H1 (cell line): Measurements from ENCODE around the gene KRTAP4-9. TPM values are rescaled to one million over a fixed set of nuclear protein-coding genes. Genes with fewer than 3 reads are reported as not detected.

Experiments used
- CTCF ChIA-PET: fragments of 300-600 bp; sonication (Branson Sonifier 250); formaldehyde crosslinking; loops from one replicate; lab custom pipeline; 2021; ENCODE audit not compliant: partially characterized antibody; lab: Charles Lee
- POLR2A ChIA-PET: fragments of 300-600 bp; sonication (Branson Sonifier 250); formaldehyde crosslinking; loops from one replicate; lab custom pipeline; 2021; ENCODE audit warnings: inconsistent platforms; ENCODE audit not compliant: partially characterized antibody; lab: Charles Lee
- DNase-seq, 2 experiments: peaks; one replicate each; pipeline versions ENCODE4 v3.0.0 to v3.0.0-alpha.2; 2010 to 2022; ENCODE audit warnings: low spot score in 2 of 2, low read depth in 1 of 2, mixed read lengths in 1 of 2
- FAIRE-seq: peaks from 2 replicates; lab custom pipeline; 2011; peaks lifted over from hg19 to GRCh38; lab: Jason Lieb, UNC
- H2AFZ ChIP-seq: 2 replicates; pipeline ENCODE4 v1.8.1; 2012; ENCODE audit warnings: low read length, inconsistent platforms
- H2AK5ac ChIP-seq: 2 replicates; pipeline ENCODE4 v1.6.1; 2013; ENCODE audit warnings: low read depth, low read length
- H2BK120ac ChIP-seq: replicated peaks from 2 replicates; pipeline ENCODE3; 2013; ENCODE audit warnings: low read depth, low read length, inconsistent platforms
- H2BK12ac ChIP-seq: 2 replicates; pipeline ENCODE4 v1.6.1; 2013; ENCODE audit warnings: low read depth, low read length
- H2BK15ac ChIP-seq: 2 replicates; pipeline ENCODE4 v1.6.1; 2013; ENCODE audit warnings: low read length
- H2BK20ac ChIP-seq: 2 replicates; pipeline ENCODE4 v1.6.1; 2013; ENCODE audit warnings: low read length
- H2BK5ac ChIP-seq: 2 replicates; pipeline ENCODE4 v1.6.1; 2013; ENCODE audit warnings: low read depth, low read length
- H3K14ac ChIP-seq: 2 replicates; pipeline ENCODE4 v1.6.1; 2013; ENCODE audit warnings: inconsistent platforms; ENCODE audit not compliant: insufficient read length
- H3K18ac ChIP-seq: 2 replicates; pipeline ENCODE4 v1.6.1; 2013; ENCODE audit warnings: low read length; ENCODE audit errors: extremely low read depth
- H3K23ac ChIP-seq: 2 replicates; pipeline ENCODE4 v1.6.1; 2013; ENCODE audit warnings: inconsistent platforms; ENCODE audit not compliant: insufficient read length
- H3K23me2 ChIP-seq: 2 replicates; pipeline ENCODE4 v1.6.1; 2013; ENCODE audit warnings: low read depth, low read length
- H3K27ac ChIP-seq: 2 replicates; pipeline ENCODE4 v1.6.1; 2011; ENCODE audit warnings: low read depth, low read length, inconsistent platforms
- H3K27me3 ChIP-seq, 4 experiments: replicated peaks in 1 of 4; 1 replicate in 1 of 4; 2 replicates in 3 of 4; pipeline versions ENCODE4 v1.6.1 to v1.8.1; 2011 to 2013; ENCODE audit warnings: low read length in 3 of 4, mild to moderate bottlenecking in 3 of 4, inconsistent platforms in 2 of 4, mixed read lengths in 2 of 4, moderate library complexity in 1 of 4; ENCODE audit not compliant: control insufficient read depth in 3 of 4, insufficient read depth in 3 of 4; ENCODE audit errors: extremely low read depth in 1 of 4
- H3K36me3 ChIP-seq, 4 experiments: 2 replicates each; pipeline versions ENCODE4 v1.6.1 to v1.8.1; 2011 to 2013; ENCODE audit warnings: mild to moderate bottlenecking in 4 of 4, low read length in 3 of 4, moderate library complexity in 2 of 4, control low read depth in 1 of 4, inconsistent platforms in 1 of 4; ENCODE audit not compliant: insufficient read depth in 4 of 4, control insufficient read depth in 2 of 4
- H3K4ac ChIP-seq: replicated peaks from 2 replicates; pipeline ENCODE3; 2013; ENCODE audit warnings: low read length, low read depth, mixed read lengths, inconsistent platforms; ENCODE audit not compliant: insufficient read length
- H3K4me1 ChIP-seq, 4 experiments: replicated peaks in 1 of 4; 1 replicate in 1 of 4; 2 replicates in 3 of 4; pipeline versions ENCODE4 v1.6.1 to v1.8.1; 2011 to 2013; ENCODE audit warnings: low read length in 3 of 4, inconsistent platforms in 2 of 4, mixed read lengths in 1 of 4; ENCODE audit not compliant: insufficient read depth in 4 of 4, control insufficient read depth in 3 of 4
- H3K4me2 ChIP-seq, 2 experiments: 2 replicates each; pipeline versions ENCODE4 v1.6.1 to v1.8.1; 2011 to 2013; ENCODE audit warnings: low read depth in 2 of 2, low read length in 2 of 2, control low read depth in 1 of 2, inconsistent platforms in 1 of 2, mild to moderate bottlenecking in 1 of 2; ENCODE audit not compliant: insufficient read depth in 1 of 2
- H3K4me3 ChIP-seq, 4 experiments: fragments of 200-600, 300-600 bp in 1 of 4; sonication (generic), shearing (Covaris generic), sonication (Bioruptor Twin) in 1 of 4; 2 replicates each; pipeline versions ENCODE4 v1.5.1 to v1.8.1; 2011 to 2016; ENCODE audit warnings: low read length in 4 of 4, low read depth in 3 of 4, control low read depth in 2 of 4, inconsistent platforms in 2 of 4, mild to moderate bottlenecking in 2 of 4, mixed read lengths in 1 of 4, moderate library complexity in 1 of 4; ENCODE audit not compliant: insufficient read depth in 2 of 4; ENCODE audit errors: extremely low read depth in 1 of 4
- H3K56ac ChIP-seq: replicated peaks from 2 replicates; pipeline ENCODE3; 2013; ENCODE audit warnings: low read depth, mild to moderate bottlenecking, mixed read lengths, low read length, inconsistent platforms; ENCODE audit not compliant: insufficient read length
- H3K79me1 ChIP-seq: 2 replicates; pipeline ENCODE4 v1.6.1; 2013; ENCODE audit warnings: low read depth, low read length, control low read depth
- H3K79me2 ChIP-seq, 2 experiments: 2 replicates each; pipeline versions ENCODE4 v1.6.1 to v1.8.1; 2012 to 2013; ENCODE audit warnings: low read length in 2 of 2, mild to moderate bottlenecking in 2 of 2, inconsistent platforms in 1 of 2; ENCODE audit not compliant: insufficient read depth in 2 of 2, control insufficient read depth in 1 of 2
- H3K9ac ChIP-seq, 4 experiments: replicated peaks in 1 of 4; 1 replicate in 1 of 4; 2 replicates in 3 of 4; pipeline versions ENCODE4 v1.6.1 to v1.8.1; 2011 to 2013; ENCODE audit warnings: low read depth in 3 of 4, low read length in 3 of 4, control low read depth in 2 of 4, mild to moderate bottlenecking in 2 of 4, moderate library complexity in 2 of 4, inconsistent platforms in 1 of 4; ENCODE audit errors: extremely low read depth in 1 of 4
- H3K9me3 ChIP-seq, 2 experiments: 2 replicates each; pipeline versions ENCODE4 v1.6.1 to v1.8.1; 2012 to 2013; ENCODE audit warnings: mild to moderate bottlenecking in 2 of 2, moderate library complexity in 2 of 2, control low read depth in 1 of 2, inconsistent platforms in 1 of 2, low read depth in 1 of 2, low read length in 1 of 2, mixed read lengths in 1 of 2; ENCODE audit not compliant: insufficient read depth in 2 of 2
- H4K20me1 ChIP-seq, 2 experiments: replicated peaks in 1 of 2; 2 replicates each; pipeline versions ENCODE3 to v1.8.1; 2011 to 2013; ENCODE audit warnings: inconsistent platforms in 2 of 2, low read length in 2 of 2, mild to moderate bottlenecking in 1 of 2; ENCODE audit not compliant: insufficient read depth in 2 of 2, control insufficient read depth in 1 of 2
- H4K5ac ChIP-seq: 2 replicates; pipeline ENCODE4 v1.6.1; 2013; ENCODE audit warnings: low read length, low read depth, mixed read lengths, inconsistent platforms; ENCODE audit not compliant: insufficient read length
- H4K8ac ChIP-seq: 2 replicates; pipeline ENCODE4 v1.8.0; 2013; ENCODE audit warnings: mild to moderate bottlenecking, moderate library complexity, low read length, inconsistent platforms; ENCODE audit not compliant: insufficient read depth; ENCODE audit errors: extremely low read depth
- H4K91ac ChIP-seq: replicated peaks from 2 replicates; pipeline ENCODE3; 2013; ENCODE audit warnings: low read length, mixed read lengths, inconsistent platforms; ENCODE audit not compliant: insufficient read length
- CTBP2 ChIP-seq: IDR thresholded peaks from 2 replicates; pipeline ENCODE4 v1.7.0; 2011; ENCODE audit warnings: borderline replicate concordance, mild to moderate bottlenecking, moderate library complexity, mixed read lengths, low read length; ENCODE audit not compliant: insufficient read depth, insufficient read length
- EZH2 ChIP-seq: fragments of 200-600 bp; sonication (generic); IDR thresholded peaks from 2 replicates; pipeline ENCODE4 v1.7.1; 2012; ENCODE audit warnings: low read depth, mild to moderate bottlenecking, moderate library complexity, low read length, inconsistent platforms; ENCODE audit not compliant: severe bottlenecking
- GTF2F1 ChIP-seq: IDR thresholded peaks from 2 replicates; pipeline ENCODE4 v1.6.1; 2012; ENCODE audit warnings: low read depth, low read length, improper control_type of control experiment, borderline replicate concordance
- JUN ChIP-seq: IDR thresholded peaks from 2 replicates; pipeline ENCODE4 v1.6.1; 2011; ENCODE audit warnings: low read depth, mild to moderate bottlenecking, improper control_type of control experiment, low read length
- JUND ChIP-seq: IDR thresholded peaks from 2 replicates; pipeline ENCODE4 v1.6.1; 2011; ENCODE audit warnings: mild to moderate bottlenecking, improper control_type of control experiment, low read length
- NANOG ChIP-seq: IDR thresholded peaks from 2 replicates; pipeline ENCODE4 v1.6.1; 2011; ENCODE audit warnings: low read length, low read depth, mild to moderate bottlenecking, inconsistent platforms; ENCODE audit not compliant: insufficient read depth, poor library complexity, severe bottlenecking
- RAD21 ChIP-seq, 2 experiments: IDR thresholded peaks in 1 of 2; conservative IDR thresholded peaks in 1 of 2; 2 replicates each; pipeline ENCODE4 v1.6.1; 2011; ENCODE audit warnings: low read depth in 2 of 2, low read length in 2 of 2, improper control_type of control experiment in 1 of 2, inconsistent platforms in 1 of 2, mild to moderate bottlenecking in 1 of 2, moderate library complexity in 1 of 2
- RNF2 ChIP-seq: fragments of 200-900, 300-1000 bp; sonication (generic); IDR thresholded peaks from 2 replicates; pipeline ENCODE4 v1.7.1; 2016; ENCODE audit warnings: borderline replicate concordance, low read depth, mild to moderate bottlenecking, antibody characterized with exemption, low read length; ENCODE audit not compliant: poor library complexity, severe bottlenecking; ENCODE audit errors: missing control alignments
- SIN3A ChIP-seq, 2 experiments: IDR thresholded peaks in 1 of 2; conservative IDR thresholded peaks in 1 of 2; 2 replicates each; pipeline ENCODE4 v1.6.1; 2011 to 2012; ENCODE audit warnings: low read length in 2 of 2, improper control_type of control experiment in 1 of 2, low read depth in 1 of 2, mild to moderate bottlenecking in 1 of 2
- SIX5 ChIP-seq: IDR thresholded peaks from 2 replicates; pipeline ENCODE4 v1.6.1; 2011; ENCODE audit warnings: mild to moderate bottlenecking, low read depth, low read length
- SP1 ChIP-seq: IDR thresholded peaks from 2 replicates; pipeline ENCODE4 v1.6.1; 2011; ENCODE audit warnings: low read depth, low read length
- SP2 ChIP-seq: IDR thresholded peaks from 2 replicates; pipeline ENCODE4 v1.6.1; 2012; ENCODE audit warnings: mild to moderate bottlenecking, low read length, inconsistent platforms
- TBP ChIP-seq: IDR thresholded peaks from 2 replicates; pipeline ENCODE4 v1.6.1; 2011; ENCODE audit warnings: low read depth, low read length, improper control_type of control experiment
- TCF12 ChIP-seq: IDR thresholded peaks from 2 replicates; pipeline ENCODE4 v1.6.1; 2011; ENCODE audit warnings: low read depth, mild to moderate bottlenecking, low read length
- WGBS, 2 experiments: shearing (Covaris generic) in 1 of 2; methylation state at CpG; one replicate each; pipeline versions ENCODE4 v1.1.6 to v1.1.7; 2013 to 2015; ENCODE audit warnings: low lambda C conversion rate in 2 of 2, mixed read lengths in 2 of 2, inconsistent platforms in 1 of 2, low coverage in 1 of 2, missing lambda C conversion rate in 1 of 2; ENCODE audit not compliant: insufficient replicate concordance in 2 of 2, insufficient coverage in 1 of 2, insufficient read length in 1 of 2; ENCODE audit errors: extremely low coverage in 1 of 2, missing lambda C conversion rate in 1 of 2; 5-methylcytosine and 5-hydroxymethylcytosine counted together
- polyA plus RNA-seq, 7 experiments: library from polyadenylated mRNA; depleted of rRNA in 3 of 7; stranded (reverse) in 5 of 7; unstranded in 2 of 7; fragments of >200 nt in 5 of 7; fragments of 200-250 nt in 2 of 7; gene quantifications; 1 replicate in 5 of 7; 2 replicates in 1 of 7; 4 replicates in 1 of 7; pipeline versions ENCODE4 v1.2.1 to v1.2.3, GENCODE V29; 2011 to 2013; ENCODE audit warnings: missing spikeins in 2 of 7, mixed read lengths in 2 of 7
- total RNA-seq: library from RNA; stranded (reverse); fragmentation: NEBNext Ultra II Directional; extraction: Animal tissue kit (Norgen Biotek cat#: 25700); gene quantifications from 2 replicates; pipeline ENCODE4 v1.2.1, GENCODE V29; 2021

Gene KRTAP4-9
- total and polyA plus RNA-seq, 2 of the 8 experiments (the other 6 are each of a cell fraction or from before 2014, with no cell fraction given), result not detected

DNA sequence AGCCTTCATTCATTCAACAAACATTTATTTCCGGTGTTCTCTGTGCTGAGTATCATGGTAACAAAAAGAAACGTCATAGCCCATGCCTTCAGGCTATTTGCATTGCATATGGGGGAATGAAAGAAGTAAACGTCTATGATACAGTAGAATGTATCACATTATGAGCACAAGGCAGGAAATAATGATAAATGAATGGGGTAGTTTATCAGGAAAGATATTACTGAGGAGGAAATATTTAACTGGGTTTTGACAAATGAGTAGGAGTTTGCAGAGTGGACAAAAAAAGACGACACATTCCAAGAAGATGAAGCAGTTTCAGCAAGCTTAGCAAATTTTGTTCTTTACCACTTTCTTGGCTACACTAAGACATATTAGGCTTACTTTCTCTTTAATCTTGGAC, 22.6 kb upstream of the KRTAP4-9 start:
- ChIA-PET POLR2A (no interaction called here), CTCF (no interaction called here)
- H3K4me3 ChIP-seq, result no peak overlapping the region
- no peak overlapping the region for H2BK12ac ChIP-seq
- no peak overlapping the region for H2BK120ac ChIP-seq
- H3K27me3 ChIP-seq, result no peaks in the 10 kb centered on the region
- H3K23me2 ChIP-seq, result no peaks in the 10 kb centered on the region
- 60% methylated on average over 4 of the region's 4 CpGs; no CpG with 5 or more reads in 1 of the 2 experiments for WGBS, 2 experiments
- H3K4ac ChIP-seq, result no peak overlapping the region
- no peak overlapping the region for H3K9ac ChIP-seq
- no peak overlapping the region for H3K18ac ChIP-seq
- no peak overlapping the region for H2BK20ac ChIP-seq
- no peaks in the 10 kb centered on the region for H3K36me3 ChIP-seq
- no peak overlapping the region for H3K14ac ChIP-seq
- peaks cover 0 to 1% (median 0%) of the 10 kb centered on the region in 4 experiments; a peak in 1 of 7 replicates for H3K4me1 ChIP-seq
- no peak overlapping the region for H2AK5ac ChIP-seq
- H4K20me1 ChIP-seq, result no peaks in the 10 kb centered on the region
- FAIRE-seq, result no peak
- no peak overlapping the region for H3K23ac ChIP-seq
- no peaks in the 10 kb centered on the region for H3K79me2 ChIP-seq
- H4K5ac ChIP-seq, result no peak overlapping the region
- H2BK15ac ChIP-seq, result no peak overlapping the region
- DNase-seq, result no peak
- H2AFZ ChIP-seq, result no peak overlapping the region
- no peak overlapping the region for H3K4me2 ChIP-seq
- H3K9me3 ChIP-seq, result no peaks in the 10 kb centered on the region
- H4K91ac ChIP-seq, result no peak overlapping the region
- no peak overlapping the region for H2BK5ac ChIP-seq
- no peak overlapping the region for H3K27ac ChIP-seq
- no peak overlapping the region for H3K56ac ChIP-seq
- no peaks in the 10 kb centered on the region for H3K79me1 ChIP-seq
- no peak overlapping the region for H4K8ac ChIP-seq
- TF ChIP-seq GTF2F1 (no peak), TBP (no peak), JUND (no peak), NANOG (no peak), RNF2 (no peak), JUN (no peak), SP2 (no peak), CTBP2 (no peak), SP1 (no peak), SIN3A (conservative IDR thresholded peaks at IDR 0.05 in 1 of 2, IDR thresholded peaks at IDR 0.05 in 1 of 2; ENCODE audit: low read depth in 1 of 2, low read length in 2 of 2) (no peak), RAD21 (IDR thresholded peaks at IDR 0.05 in 1 of 2, conservative IDR thresholded peaks at IDR 0.05 in 1 of 2; ENCODE audit: low read depth in 2 of 2, low read length in 2 of 2) (no peak), SIX5 (no peak), TCF12 (no peak), EZH2 (no peak)
